ENCODE data around the gene TPSD1. TPM values are rescaled to one million over a fixed set of nuclear protein-coding genes. Genes with fewer than 3 reads are reported as not detected.

TPSD1 gene
- total RNA-seq, 1 experiment from 2014 or later: not detected

GRCh38 chr16:1218061-1218929 is 37.6 kb upstream of the TPSD1 start:
- TF ChIP-seq, protein P1, sequence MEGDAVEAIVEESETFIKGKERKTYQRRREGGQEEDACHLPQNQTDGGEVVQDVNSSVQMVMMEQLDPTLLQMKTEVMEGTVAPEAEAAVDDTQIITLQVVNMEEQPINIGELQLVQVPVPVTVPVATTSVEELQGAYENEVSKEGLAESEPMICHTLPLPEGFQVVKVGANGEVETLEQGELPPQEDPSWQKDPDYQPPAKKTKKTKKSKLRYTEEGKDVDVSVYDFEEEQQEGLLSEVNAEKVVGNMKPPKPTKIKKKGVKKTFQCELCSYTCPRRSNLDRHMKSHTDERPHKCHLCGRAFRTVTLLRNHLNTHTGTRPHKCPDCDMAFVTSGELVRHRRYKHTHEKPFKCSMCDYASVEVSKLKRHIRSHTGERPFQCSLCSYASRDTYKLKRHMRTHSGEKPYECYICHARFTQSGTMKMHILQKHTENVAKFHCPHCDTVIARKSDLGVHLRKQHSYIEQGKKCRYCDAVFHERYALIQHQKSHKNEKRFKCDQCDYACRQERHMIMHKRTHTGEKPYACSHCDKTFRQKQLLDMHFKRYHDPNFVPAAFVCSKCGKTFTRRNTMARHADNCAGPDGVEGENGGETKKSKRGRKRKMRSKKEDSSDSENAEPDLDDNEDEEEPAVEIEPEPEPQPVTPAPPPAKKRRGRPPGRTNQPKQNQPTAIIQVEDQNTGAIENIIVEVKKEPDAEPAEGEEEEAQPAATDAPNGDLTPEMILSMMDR (conservative IDR thresholded peaks at IDR 0.05; ENCODE audit: low read depth, low read length): no peak
- TF ChIP-seq EZH2 (IDR thresholded peaks at IDR 0.05; ENCODE audit: low read length, unreplicated experiment): no peak
- no peak for TF ChIP-seq EZH2phosphoT487 (IDR thresholded peaks at IDR 0.05; ENCODE audit: borderline replicate concordance, low read length)
- H3K27me3 ChIP-seq (ENCODE audit: low read length): no peaks in the 10 kb centered on the region
- POLR2A ChIA-PET (ENCODE audit: unreplicated experiment): no interaction called here
- H3K9me3 ChIP-seq (ENCODE audit: low read length): no peaks in the 10 kb centered on the region
- no peaks in the 10 kb centered on the region for H3K9me2 ChIP-seq (replicated peaks; ENCODE audit: low read length)
- ATAC-seq (no peak), DNase-seq (no peak)
- H3K36me3 ChIP-seq (ENCODE audit: low read depth, low read length): no peaks in the 10 kb centered on the region
- no peak overlapping the region for H3K4me3 ChIP-seq (ENCODE audit: low read length)
- intact Hi-C loops (cut with micrococcal nuclease): no loop called here
- H3K27ac ChIP-seq (ENCODE audit: low read length): no peak overlapping the region
- H4K20me1 ChIP-seq (ENCODE audit: low read length): no peaks in the 10 kb centered on the region
- no peak overlapping the region for H2AFZ ChIP-seq (ENCODE audit: low read length)
- H3K9ac ChIP-seq (ENCODE audit: low read length): no peak overlapping the region
- no peak overlapping the region for H3K4me2 ChIP-seq (ENCODE audit: low read length)
- H3K79me2 ChIP-seq (ENCODE audit: low read length): no peaks in the 10 kb centered on the region
- no peaks in the 10 kb centered on the region for H3K4me1 ChIP-seq (ENCODE audit: insufficient read depth, low read length)
- BruUV-seq (replicated peaks): no TSS peak
- CTCF ChIA-PET: no interaction called here
- H3F3A ChIP-seq (ENCODE audit: low read length, unreplicated experiment): no peaks in the 10 kb centered on the region

DNA sequence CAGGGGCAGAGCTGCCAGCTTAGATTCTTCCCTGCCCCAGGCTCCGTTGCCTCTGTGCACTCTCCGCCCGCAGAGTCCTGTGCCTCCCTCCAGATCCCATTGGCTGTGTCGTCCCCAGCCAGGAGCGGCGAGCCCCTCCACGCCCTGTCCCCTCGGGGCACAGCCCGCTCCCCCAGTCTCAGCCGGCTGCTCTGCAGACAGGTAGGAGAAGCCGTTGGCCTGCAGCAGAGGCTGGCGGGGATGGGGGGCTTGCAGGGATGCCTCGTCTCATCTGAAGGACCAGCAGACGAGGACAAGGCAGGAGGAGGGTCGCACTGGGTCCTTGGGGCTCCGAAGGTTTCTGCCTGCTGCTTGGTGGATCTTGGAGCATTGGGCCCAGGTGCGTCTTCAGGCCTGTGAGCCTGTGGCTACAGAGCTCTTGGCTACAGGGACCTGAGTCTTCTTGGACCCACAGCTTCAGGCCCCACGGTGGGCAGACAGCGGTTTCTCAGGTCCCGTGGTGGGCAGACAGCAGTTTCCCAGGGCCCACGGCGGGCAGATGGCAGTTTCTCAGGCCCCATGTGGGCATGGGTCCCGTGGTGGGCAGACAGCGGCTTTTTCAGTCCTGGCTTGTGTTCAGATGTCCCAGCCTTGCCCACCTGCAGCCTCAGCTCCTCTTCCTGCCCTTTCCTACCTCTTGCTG is 36.8 kb upstream of the TPSD1 start:
- ChIA-PET POLR2A (ENCODE audit: unreplicated experiment) (no interaction called here), CTCF (no interaction called here)
- TF ChIP-seq, protein P1 (conservative IDR thresholded peaks at IDR 0.05; ENCODE audit: low read depth, low read length): no peak
- TF ChIP-seq EZH2phosphoT487 (IDR thresholded peaks at IDR 0.05; ENCODE audit: borderline replicate concordance, low read length) (no peak), EZH2 (IDR thresholded peaks at IDR 0.05; ENCODE audit: low read length, unreplicated experiment) (no peak)

More for the DNA sequence above, 36.8 kb upstream of the TPSD1 start:
- Histone ChIP-seq H3K4me3 (ENCODE audit: low read length) (no peak overlapping the region), H3K36me3 (ENCODE audit: low read depth, low read length) (no peaks in the 10 kb centered on the region), H3K9ac (ENCODE audit: low read length) (no peak overlapping the region), H2AFZ (ENCODE audit: low read length) (no peak overlapping the region), H3K27ac (ENCODE audit: low read length) (no peak overlapping the region), H3K4me1 (ENCODE audit: insufficient read depth, low read length) (no peaks in the 10 kb centered on the region), H3K27me3 (ENCODE audit: low read length) (no peaks in the 10 kb centered on the region), H4K20me1 (ENCODE audit: low read length) (no peaks in the 10 kb centered on the region), H3K79me2 (ENCODE audit: low read length) (no peaks in the 10 kb centered on the region), H3F3A (ENCODE audit: low read length, unreplicated experiment) (no peaks in the 10 kb centered on the region), H3K9me3 (ENCODE audit: low read length) (no peaks in the 10 kb centered on the region), H3K4me2 (ENCODE audit: low read length) (no peak overlapping the region), H3K9me2 (replicated peaks; ENCODE audit: low read length) (no peaks in the 10 kb centered on the region)
- DNase-seq (no peak), ATAC-seq (no peak)
- intact Hi-C loops (cut with micrococcal nuclease): no loop called here
- BruUV-seq (replicated peaks): no TSS peak
